Brain microvascular endothelial cell (primary cell): ENCODE results near the gene FGF8.

ENCODE experiments used
- DNase-seq: peaks from one replicate; pipeline ENCODE4 v3.0.0-alpha.2; 2020
- H3K27ac ChIP-seq: fragments of 250-450 bp; sonication (Bioruptor Pico); 2 replicates; pipeline ENCODE4 v1.5.1; 2020; ENCODE audit warnings: mild to moderate bottlenecking, moderate library complexity
- H3K27me3 ChIP-seq: fragments of 250-450 bp; sonication (Bioruptor Pico); replicated peaks from 2 replicates; pipeline ENCODE4 v1.5.1; 2020; ENCODE audit warnings: mild to moderate bottlenecking
- H3K36me3 ChIP-seq: fragments of 250-450 bp; sonication (Bioruptor Pico); replicated peaks from 2 replicates; pipeline ENCODE4 v1.5.1; 2020; ENCODE audit warnings: mild to moderate bottlenecking
- H3K4me3 ChIP-seq: 2 replicates; pipeline ENCODE4 v1.5.1; 2011; ENCODE audit warnings: low read depth, mild to moderate bottlenecking, control low read depth, low read length, moderate library complexity
- in situ Hi-C: cut with HindIII; loops from 2 replicates; pipeline ENCODE4 v1.10.0; 2017; ENCODE audit warnings: low sequenced_read_pairs, low pct_ligation_motif_present
- TF ChIP-seq, protein P1 (sequence below): IDR thresholded peaks from 2 replicates; pipeline ENCODE4 v1.5.1; 2011; ENCODE audit warnings: low read depth, mild to moderate bottlenecking, moderate library complexity, low read length, control low read depth, inconsistent platforms; ENCODE audit errors: missing control alignments

Gene FGF8

DNA sequence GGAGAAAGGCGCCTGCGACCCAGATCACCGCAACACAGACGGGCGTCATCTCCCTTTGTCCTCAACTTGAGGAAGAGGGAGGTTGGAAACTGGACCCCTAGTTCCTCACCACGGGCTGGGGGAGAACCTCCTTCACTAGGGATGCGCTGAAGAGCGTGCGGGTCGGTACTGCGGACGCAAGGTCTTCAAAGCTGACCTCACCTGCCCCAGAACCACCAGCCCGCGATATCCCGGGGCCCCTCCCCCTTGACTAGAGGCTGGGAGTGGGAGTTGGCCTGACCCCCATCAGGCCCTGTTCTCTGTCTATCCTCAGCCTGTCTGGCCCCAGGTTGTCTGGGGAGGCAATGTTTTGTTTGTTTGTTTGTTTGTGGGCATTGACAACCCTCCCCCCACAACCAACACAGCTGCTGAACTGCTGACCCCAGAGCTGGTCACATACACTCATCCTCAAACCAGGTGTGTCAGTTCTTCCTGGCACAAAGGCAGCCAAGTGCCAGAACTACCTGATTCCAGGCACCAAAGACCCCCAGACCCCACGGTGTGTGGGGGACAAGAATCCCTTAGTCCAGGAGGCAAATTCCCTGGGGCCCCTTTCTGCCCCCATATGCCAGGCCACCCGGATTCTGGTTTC is 4.4 kb upstream of the FGF8 start:
- peak overlapping the region; percentile 31 for H3K4me3 ChIP-seq
- no peak overlapping the region for H3K27ac ChIP-seq
- H3K27me3 ChIP-seq, result peaks cover 14% of the 10 kb centered on the region
- in situ Hi-C loops, result no loop called here
- peaks cover 16% of the 10 kb centered on the region for H3K36me3 ChIP-seq
- TF ChIP-seq, protein P1, sequence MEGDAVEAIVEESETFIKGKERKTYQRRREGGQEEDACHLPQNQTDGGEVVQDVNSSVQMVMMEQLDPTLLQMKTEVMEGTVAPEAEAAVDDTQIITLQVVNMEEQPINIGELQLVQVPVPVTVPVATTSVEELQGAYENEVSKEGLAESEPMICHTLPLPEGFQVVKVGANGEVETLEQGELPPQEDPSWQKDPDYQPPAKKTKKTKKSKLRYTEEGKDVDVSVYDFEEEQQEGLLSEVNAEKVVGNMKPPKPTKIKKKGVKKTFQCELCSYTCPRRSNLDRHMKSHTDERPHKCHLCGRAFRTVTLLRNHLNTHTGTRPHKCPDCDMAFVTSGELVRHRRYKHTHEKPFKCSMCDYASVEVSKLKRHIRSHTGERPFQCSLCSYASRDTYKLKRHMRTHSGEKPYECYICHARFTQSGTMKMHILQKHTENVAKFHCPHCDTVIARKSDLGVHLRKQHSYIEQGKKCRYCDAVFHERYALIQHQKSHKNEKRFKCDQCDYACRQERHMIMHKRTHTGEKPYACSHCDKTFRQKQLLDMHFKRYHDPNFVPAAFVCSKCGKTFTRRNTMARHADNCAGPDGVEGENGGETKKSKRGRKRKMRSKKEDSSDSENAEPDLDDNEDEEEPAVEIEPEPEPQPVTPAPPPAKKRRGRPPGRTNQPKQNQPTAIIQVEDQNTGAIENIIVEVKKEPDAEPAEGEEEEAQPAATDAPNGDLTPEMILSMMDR, result no peak
- no peak for DNase-seq

- in situ Hi-C loops, result no loop called here
- H3K27me3 ChIP-seq, result peaks cover 21% of the 10 kb centered on the region
- no peak overlapping the region for H3K27ac ChIP-seq
- H3K36me3 ChIP-seq, result peaks cover 10% of the 10 kb centered on the region
- H3K4me3 ChIP-seq, result peak overlapping the region; percentile 38
- TF ChIP-seq, protein P1, result peak; percentile 82
- peak; percentile 48 for DNase-seq
These were observed 3.8 kb upstream of the FGF8 start for GRCh38 chr10:101779544-101780186.

- peaks cover 3% of the 10 kb centered on the region for H3K36me3 ChIP-seq
- peaks cover 28% of the 10 kb centered on the region for H3K27me3 ChIP-seq
- in situ Hi-C loops, result no loop called here
- peak overlapping the region; percentile 38 for H3K4me3 ChIP-seq
- TF ChIP-seq, protein P1, result no peak
- no peak overlapping the region for H3K27ac ChIP-seq
- DNase-seq, result no peak
These were observed 3.0 kb upstream of the FGF8 start for GRCh38 chr10:101778781-101779543.

DNA sequence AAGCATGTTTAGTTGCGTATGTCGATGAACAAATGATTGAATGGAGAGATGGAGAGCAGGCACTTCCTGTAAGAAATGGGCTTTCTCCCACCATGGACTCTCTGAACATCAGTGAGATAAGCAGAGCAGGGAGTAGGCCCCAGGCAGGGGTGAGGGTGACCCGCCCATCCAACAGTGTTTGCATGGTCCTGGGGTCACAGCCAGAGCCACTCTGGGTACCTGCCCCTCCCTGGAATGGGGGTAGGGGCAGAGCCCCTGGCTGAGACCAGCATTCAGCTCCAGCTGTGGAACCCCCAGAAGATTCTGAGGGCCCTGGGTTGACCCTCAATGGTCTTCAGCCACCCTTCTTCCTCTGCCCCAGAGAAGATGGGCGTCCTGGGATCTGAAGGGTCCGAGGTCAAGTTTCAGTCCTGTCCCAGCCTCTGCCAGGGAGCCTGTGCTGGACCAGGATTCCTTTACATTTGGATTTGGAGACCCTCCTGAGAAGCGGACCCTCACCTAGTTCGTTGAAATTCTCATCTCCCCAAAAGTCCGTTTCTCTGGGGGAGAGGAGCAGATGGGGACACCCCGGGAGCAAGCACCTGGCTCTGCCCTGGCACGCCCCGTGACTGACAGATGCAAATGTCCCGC is 2.4 kb upstream of the FGF8 start:
- no peak overlapping the region for H3K4me3 ChIP-seq
- in situ Hi-C loops, result no loop called here
- no peaks in the 10 kb centered on the region for H3K36me3 ChIP-seq
- H3K27ac ChIP-seq, result no peak overlapping the region
- TF ChIP-seq, protein P1, result no peak
- peaks cover 33% of the 10 kb centered on the region for H3K27me3 ChIP-seq
- no peak for DNase-seq

GRCh38 chr10:101777619-101778145 is 1.8 kb upstream of the FGF8 start:
- H3K27me3 ChIP-seq, result peaks cover 39% of the 10 kb centered on the region
- H3K27ac ChIP-seq, result no peak overlapping the region
- H3K4me3 ChIP-seq, result no peak overlapping the region
- H3K36me3 ChIP-seq, result no peaks in the 10 kb centered on the region
- in situ Hi-C loops, result no loop called here
- TF ChIP-seq, protein P1, result no peak
- DNase-seq, result no peak
